K562 (cell line): Measurements from ENCODE around the gene DAPP1. TPM values are rescaled to one million over a fixed set of nuclear protein-coding genes. Genes with fewer than 3 reads are reported as not detected.

Experiments used
- CEBPB ChIP-seq: fragments of 450-650 bp; IDR thresholded peaks from 2 replicates; pipeline ENCODE4 v1.6.1; 2016; ENCODE audit warnings: missing genetic modification characterization, missing compliant biosample characterization
- CREB1 ChIP-seq, 2 experiments: sonication (generic) in 1 of 2; formaldehyde crosslinking in 1 of 2; IDR thresholded peaks; 2 replicates each; pipeline versions ENCODE4 v1.6.1 to v1.8.0; 2012 to 2022; ENCODE audit warnings: inconsistent platforms in 1 of 2, mild to moderate bottlenecking in 1 of 2, missing genetic modification reagents in 1 of 2, moderate library complexity in 1 of 2
- E4F1 ChIP-seq: fragments of 250-450 bp; sonication (Bioruptor Pico); IDR thresholded peaks from 2 replicates; pipeline ENCODE4 v1.5.0; 2021; ENCODE audit warnings: mild to moderate bottlenecking, borderline replicate concordance
- EP300 ChIP-seq: IDR thresholded peaks from 2 replicates; pipeline ENCODE4 v1.6.1; 2012; ENCODE audit warnings: low read length, improper control_type of control experiment
- FOXP1 ChIP-seq: sonication (generic); formaldehyde crosslinking; IDR thresholded peaks from 2 replicates; pipeline ENCODE4 v1.8.0; 2022; ENCODE audit warnings: mild to moderate bottlenecking, missing genetic modification reagents
- HMGN3 ChIP-seq: IDR thresholded peaks from 2 replicates; pipeline ENCODE4 v1.6.1; 2011; ENCODE audit warnings: borderline replicate concordance, low read depth, mild to moderate bottlenecking, mixed read lengths, low read length; ENCODE audit not compliant: insufficient read length; ENCODE audit errors: extremely low read depth
- MCM2 ChIP-seq: fragments of 450-650 bp; IDR thresholded peaks from 2 replicates; pipeline ENCODE4 v1.6.1; 2017; ENCODE audit warnings: low read depth, mild to moderate bottlenecking
- MTA1 ChIP-seq: fragments of 450-650 bp; IDR thresholded peaks from 2 replicates; pipeline ENCODE4 v1.6.1; 2017; ENCODE audit warnings: borderline replicate concordance
- PHB2 ChIP-seq: fragments of 450-650 bp; IDR thresholded peaks from 2 replicates; pipeline ENCODE4 v1.6.1; 2017; ENCODE audit warnings: low read depth
- PHF8 ChIP-seq: fragments of 200-600 bp; sonication (generic); IDR thresholded peaks from 2 replicates; pipeline ENCODE4 v1.6.1; 2012; ENCODE audit warnings: mixed run types, mild to moderate bottlenecking, inconsistent platforms, low read length, moderate library complexity, borderline replicate concordance
- RBM17 ChIP-seq: fragments of 200-400 bp; formaldehyde crosslinking; IDR thresholded peaks from 2 replicates; pipeline ENCODE4 v1.6.1; 2017; ENCODE audit warnings: low read depth, mild to moderate bottlenecking, low read length, borderline replicate concordance
- SMARCC2 ChIP-seq: fragments of 450-650 bp; IDR thresholded peaks from 2 replicates; pipeline ENCODE4 v1.6.1; 2017; ENCODE audit warnings: antibody characterized with exemption, moderate library complexity, mild to moderate bottlenecking, low read depth
- SNRNP70 ChIP-seq: fragments of 200-400 bp; formaldehyde crosslinking; optimal IDR thresholded peaks from 2 replicates; pipeline ENCODE3; 2017; ENCODE audit warnings: low read depth, low read length
- SPI1 ChIP-seq: IDR thresholded peaks from 2 replicates; pipeline ENCODE4 v1.6.1; 2011; ENCODE audit warnings: low read depth, low read length, control low read depth, borderline replicate concordance
- TEAD4 ChIP-seq, 2 experiments: sonication (generic) in 1 of 2; formaldehyde crosslinking in 1 of 2; IDR thresholded peaks; 2 replicates each; pipeline versions ENCODE4 v1.6.1 to v1.8.0; 2012 to 2022; ENCODE audit warnings: borderline replicate concordance in 1 of 2, inconsistent platforms in 1 of 2, low read length in 1 of 2, mild to moderate bottlenecking in 1 of 2, missing genetic modification reagents in 1 of 2
- TFE3 ChIP-seq: fragments of 450-650 bp; formaldehyde crosslinking; IDR thresholded peaks from 2 replicates; pipeline ENCODE4 v1.4.0; 2020; ENCODE audit warnings: mild to moderate bottlenecking, mixed read lengths
- TGIF2 ChIP-seq: sonication (generic); formaldehyde crosslinking; IDR thresholded peaks from 2 replicates; pipeline ENCODE4 v1.8.1; 2022; ENCODE audit warnings: mild to moderate bottlenecking, missing genetic modification reagents, moderate library complexity
- THAP7 ChIP-seq: fragments of 250-450 bp; sonication (Bioruptor Pico); IDR thresholded peaks from 2 replicates; pipeline ENCODE4 v1.5.0; 2021
- THRAP3 ChIP-seq: fragments of 450-650 bp; IDR thresholded peaks from 2 replicates; pipeline ENCODE4 v1.6.1; 2016; ENCODE audit warnings: mild to moderate bottlenecking, inconsistent platforms, borderline replicate concordance
- VEZF1 ChIP-seq: fragments of 200-800 bp; sonication (Bioruptor generic); IDR thresholded peaks from 2 replicates; pipeline ENCODE4 v1.6.1; 2017; ENCODE audit warnings: missing genetic modification characterization, missing compliant biosample characterization
- ZNF175 ChIP-seq: fragments of 200-800 bp; sonication (Bioruptor generic); IDR thresholded peaks from 2 replicates; pipeline ENCODE4 v1.6.1; 2016; ENCODE audit warnings: low read depth, mild to moderate bottlenecking, missing genetic modification characterization, missing compliant biosample characterization
- polyA plus RNA-seq, 8 experiments: library from polyadenylated mRNA; depleted of rRNA in 4 of 8; stranded (reverse) in 5 of 8; unstranded in 3 of 8; fragments of >200 nt; fragmentation: Nextera tagmentation in 2 of 8; fragmentation: Illumina TruSeq in 1 of 8; extraction: Ambion mirVana in 2 of 8; extraction: Trizol in 1 of 8; gene quantifications; 2 replicates each; pipeline versions ENCODE4 v1.2.1 to v1.2.3, GENCODE V29; 2011 to 2014; ENCODE audit warnings: inconsistent platforms in 1 of 8, missing spikeins in 1 of 8
- total RNA-seq, 7 experiments: library from RNA; depleted of rRNA in 6 of 7; stranded (reverse); fragments of >200 nt in 6 of 7; fragmentation: Illumina TruSeq in 2 of 7; extraction: Trizol in 2 of 7; gene quantifications; 2 replicates each; pipeline versions ENCODE4 v1.2.1 to v1.2.3, GENCODE V29; 2011 to 2021; ENCODE audit warnings: low replicate concordance in 1 of 7

DAPP1 gene
- total and polyA plus RNA-seq, 9 of the 15 experiments (the other 6 are each of a cell fraction or from before 2014, with no cell fraction given), result 1.9 to 7.2 (median 3.6) TPM

GRCh38 chr4:99817309-99817890 lies 773 bp downstream of the DAPP1 start (continued):
- TF ChIP-seq E4F1 (CRISPR knock-in tag) (no peak), SNRNP70 (no peak), CREB1 (IDR thresholded peaks at IDR 0.05) (no peak), CREB1 (CRISPR knock-in tag; IDR thresholded peaks at IDR 0.05) (no peak), FOXP1 (CRISPR knock-in tag) (no peak), SMARCC2 (no peak), PHF8 (no peak), CEBPB (tag) (peak; percentile 46; the same call in 1 of the 2 replicates), VEZF1 (no peak), EP300 (no peak), TFE3 (CRISPR knock-in tag) (no peak), SPI1 (0 out of 2 replicates have a peak, but pooled peaks have one; percentile 14), HMGN3 (no peak), MTA1 (no peak), THAP7 (no peak), ZNF175 (no peak), TEAD4 (IDR thresholded peaks at IDR 0.05; ENCODE audit: low read length) (no peak), TEAD4 (CRISPR knock-in tag; IDR thresholded peaks at IDR 0.05; ENCODE audit: borderline replicate concordance) (no peak), THRAP3 (no peak), MCM2 (no peak), RBM17 (no peak), PHB2 (no peak), TGIF2 (CRISPR knock-in tag) (no peak)
